Stimulated activated CD8-positive, alpha-beta memory T cell treated with anti-CD3 and anti-CD28 coated beads, Interleukin-15, amount 100 ng/mL, for 24 hours (primary cell): ENCODE data around the gene TMEM134.
"Not testable (repeated sequence)": the region's sequence is repeated elsewhere in the genome, so short reads cannot be mapped to it uniquely, and the experiment has no call there.

Experiments used
- DNase-seq: peaks from one replicate; pipeline ENCODE4 v3.0.0-alpha.2; 2020; ENCODE audit warnings: low read depth

TMEM134 gene

GRCh38 chr11:67468759-67469507, at the start of gene TMEM134:
Gene TMEM134, minus strand, starts transcription at chr11:67469251. Its CDS starts 59 bp downstream, at chr11:67469192.
- peak; percentile 95 for DNase-seq

GRCh38 chr11:67517784-67518552, 48.9 kb upstream of the TMEM134 start:
- DNase-seq: no peak

GRCh38 chr11:67516806-67517205, 47.8 kb upstream of the TMEM134 start:
- no peak for DNase-seq

GRCh38 chr11:67514116-67514515, 45.1 kb upstream of the TMEM134 start:
- no peak for DNase-seq

- not testable (repeated sequence) for DNase-seq
These were observed 42.5 kb upstream of the TMEM134 start for GRCh38 chr11:67511558-67511957.

- DNase-seq: no peak
These were observed 40.9 kb upstream of the TMEM134 start for GRCh38 chr11:67510023-67510345.

GRCh38 chr11:67508486-67509121, 39.6 kb upstream of the TMEM134 start:
- peak; percentile 98 for DNase-seq

GRCh38 chr11:67507864-67508485, 38.9 kb upstream of the TMEM134 start, which contains the start of gene CDK2AP2:
Gene CDK2AP2, minus strand, starts transcription at chr11:67508162. Its CDS starts 80 bp downstream, at chr11:67508082.
- DNase-seq: peak; percentile 91

- DNase-seq: no peak
These were observed 38.3 kb upstream of the TMEM134 start for GRCh38 chr11:67507242-67507863.

GRCh38 chr11:67506426-67507051, 37.5 kb upstream of the TMEM134 start:
- DNase-seq: no peak

GRCh38 chr11:67505605-67506396, 36.8 kb upstream of the TMEM134 start:
- DNase-seq: peak; percentile 82

GRCh38 chr11:67504950-67505581, 36.0 kb upstream of the TMEM134 start, which contains the start of gene PITPNM1:
Gene PITPNM1, minus strand, starts transcription at chr11:67505363. Its CDS starts 1,183 bp downstream, at chr11:67504180.
- peak; percentile 54 for DNase-seq

GRCh38 chr11:67504005-67504949, 35.2 kb upstream of the TMEM134 start:
- DNase-seq: no peak

GRCh38 chr11:67503119-67504004, 34.3 kb upstream of the TMEM134 start:
- no peak for DNase-seq

GRCh38 chr11:67502328-67502979, 33.4 kb upstream of the TMEM134 start:
- no peak for DNase-seq

- DNase-seq: no peak
These were observed 32.8 kb upstream of the TMEM134 start for GRCh38 chr11:67501854-67502253.
